ENCODE results near the gene PTPRD. TPM values are rescaled to one million over a fixed set of nuclear protein-coding genes. Genes with fewer than 3 reads are reported as not detected.

The PTPRD gene
- total and polyA plus RNA-seq, 4 donors = 97.4 to 229 (median 161) TPM

- Histone ChIP-seq H3K27me3 (ENCODE audit: control insufficient read depth, insufficient read depth, low read length) (no peaks in the 10 kb centered on the region), H3K9me3 (ENCODE audit: control insufficient read depth, insufficient read depth, low read length) (peaks cover 5% of the 10 kb centered on the region), H3K27ac (ENCODE audit: low read depth, low read length) (no peak overlapping the region), H3K4me3 (ENCODE audit: low read depth, low read length) (no peak overlapping the region), H3K36me3 (ENCODE audit: control insufficient read depth, insufficient read depth, low read length) (no peaks in the 10 kb centered on the region), H3K4me1 (ENCODE audit: control insufficient read depth, insufficient read depth, low read length) (no peaks in the 10 kb centered on the region)
- DNase-seq (ENCODE audit: low read depth in 4 of 6, low spot score in 6 of 6) = no peak
- WGBS (ENCODE audit: insufficient coverage) = 91% methylated on average over 3 of the region's 4 CpGs
Measured at GRCh38 chr9:10259668-10260067, 353.1 kb downstream of the PTPRD start.

- Histone ChIP-seq H3K27ac (ENCODE audit: low read depth, low read length) (no peak overlapping the region), H3K9me3 (ENCODE audit: control insufficient read depth, insufficient read depth, low read length) (no peaks in the 10 kb centered on the region), H3K4me1 (ENCODE audit: control insufficient read depth, insufficient read depth, low read length) (no peaks in the 10 kb centered on the region), H3K27me3 (ENCODE audit: control insufficient read depth, insufficient read depth, low read length) (no peaks in the 10 kb centered on the region), H3K4me3 (ENCODE audit: low read depth, low read length) (no peak overlapping the region), H3K36me3 (ENCODE audit: control insufficient read depth, insufficient read depth, low read length) (no peaks in the 10 kb centered on the region)
- WGBS (ENCODE audit: insufficient coverage) = 100% methylated on average over 4 of the region's 4 CpGs
- no peak for DNase-seq (ENCODE audit: low read depth in 4 of 6, low spot score in 6 of 6)
Measured at GRCh38 chr9:10255758-10256157, 357.0 kb downstream of the PTPRD start.

- Histone ChIP-seq H3K9me3 (ENCODE audit: control insufficient read depth, insufficient read depth, low read length) (no peaks in the 10 kb centered on the region), H3K27ac (ENCODE audit: low read depth, low read length) (no peak overlapping the region), H3K4me1 (ENCODE audit: control insufficient read depth, insufficient read depth, low read length) (no peaks in the 10 kb centered on the region), H3K36me3 (ENCODE audit: control insufficient read depth, insufficient read depth, low read length) (no peaks in the 10 kb centered on the region), H3K4me3 (ENCODE audit: low read depth, low read length) (no peak overlapping the region), H3K27me3 (ENCODE audit: control insufficient read depth, insufficient read depth, low read length) (no peaks in the 10 kb centered on the region)
- no CpG with 5 or more reads among the region's 3 CpGs for WGBS (ENCODE audit: insufficient coverage)
- DNase-seq (ENCODE audit: low read depth in 4 of 6, low spot score in 6 of 6) = peak in 1 of 6 donors; percentile 48
Measured at GRCh38 chr9:10254338-10254737, 358.5 kb downstream of the PTPRD start.

GRCh38 chr9:10253341-10253740, 359.5 kb downstream of the PTPRD start:
- Histone ChIP-seq H3K27ac (ENCODE audit: low read depth, low read length) (no peak overlapping the region), H3K4me1 (ENCODE audit: control insufficient read depth, insufficient read depth, low read length) (no peaks in the 10 kb centered on the region), H3K36me3 (ENCODE audit: control insufficient read depth, insufficient read depth, low read length) (no peaks in the 10 kb centered on the region), H3K4me3 (ENCODE audit: low read depth, low read length) (no peak overlapping the region), H3K27me3 (ENCODE audit: control insufficient read depth, insufficient read depth, low read length) (no peaks in the 10 kb centered on the region), H3K9me3 (ENCODE audit: control insufficient read depth, insufficient read depth, low read length) (no peaks in the 10 kb centered on the region)
- WGBS (ENCODE audit: insufficient coverage) = no CpG with 5 or more reads among the region's 4 CpGs
- DNase-seq (ENCODE audit: low read depth in 4 of 6, low spot score in 6 of 6) = peak in 1 of 6 donors; percentile 58

GRCh38 chr9:10252174-10252573, 360.6 kb downstream of the PTPRD start:
- DNase-seq (ENCODE audit: low read depth in 4 of 6, low spot score in 6 of 6) = no peak
- WGBS (ENCODE audit: insufficient coverage) = no CpG with 5 or more reads among the region's 2 CpGs
- H3K27ac ChIP-seq (ENCODE audit: low read depth, low read length) = no peak overlapping the region

GRCh38 chr9:10251490-10251889, 361.3 kb downstream of the PTPRD start:
- H3K9me3 ChIP-seq (ENCODE audit: control insufficient read depth, insufficient read depth, low read length) = no peaks in the 10 kb centered on the region
- no peaks in the 10 kb centered on the region for H3K4me1 ChIP-seq (ENCODE audit: control insufficient read depth, insufficient read depth, low read length)
- H3K27me3 ChIP-seq (ENCODE audit: control insufficient read depth, insufficient read depth, low read length) = no peaks in the 10 kb centered on the region
- WGBS (ENCODE audit: insufficient coverage) = no CpG with 5 or more reads among the region's 1 CpG
- H3K36me3 ChIP-seq (ENCODE audit: control insufficient read depth, insufficient read depth, low read length) = no peaks in the 10 kb centered on the region
- H3K4me3 ChIP-seq (ENCODE audit: low read depth, low read length) = no peak overlapping the region
- no peak for DNase-seq (ENCODE audit: low read depth in 4 of 6, low spot score in 6 of 6)
- no peak overlapping the region for H3K27ac ChIP-seq (ENCODE audit: low read depth, low read length)

More at GRCh38 chr9:10252174-10252573, 360.6 kb downstream of the PTPRD start:
- Histone ChIP-seq H3K9me3 (ENCODE audit: control insufficient read depth, insufficient read depth, low read length) (no peaks in the 10 kb centered on the region), H3K27me3 (ENCODE audit: control insufficient read depth, insufficient read depth, low read length) (no peaks in the 10 kb centered on the region), H3K4me1 (ENCODE audit: control insufficient read depth, insufficient read depth, low read length) (no peaks in the 10 kb centered on the region), H3K4me3 (ENCODE audit: low read depth, low read length) (no peak overlapping the region), H3K36me3 (ENCODE audit: control insufficient read depth, insufficient read depth, low read length) (no peaks in the 10 kb centered on the region)

GRCh38 chr9:10250219-10250618, 362.6 kb downstream of the PTPRD start:
- Histone ChIP-seq H3K27me3 (ENCODE audit: control insufficient read depth, insufficient read depth, low read length) (no peaks in the 10 kb centered on the region), H3K9me3 (ENCODE audit: control insufficient read depth, insufficient read depth, low read length) (no peaks in the 10 kb centered on the region), H3K4me3 (ENCODE audit: low read depth, low read length) (no peak overlapping the region), H3K36me3 (ENCODE audit: control insufficient read depth, insufficient read depth, low read length) (no peaks in the 10 kb centered on the region), H3K4me1 (ENCODE audit: control insufficient read depth, insufficient read depth, low read length) (no peaks in the 10 kb centered on the region), H3K27ac (ENCODE audit: low read depth, low read length) (no peak overlapping the region)
- no peak for DNase-seq (ENCODE audit: low read depth in 4 of 6, low spot score in 6 of 6)
- no CpG with 5 or more reads among the region's 1 CpG for WGBS (ENCODE audit: insufficient coverage)

- DNase-seq (ENCODE audit: low read depth in 4 of 6, low spot score in 6 of 6) = no peak
Measured at GRCh38 chr9:10248890-10249289, 363.9 kb downstream of the PTPRD start.

GRCh38 chr9:10242255-10242654, 370.5 kb downstream of the PTPRD start:
- WGBS (ENCODE audit: insufficient coverage) = no CpG with 5 or more reads among the region's 2 CpGs
- H3K27ac ChIP-seq (ENCODE audit: low read depth, low read length) = no peak overlapping the region
- H3K36me3 ChIP-seq (ENCODE audit: control insufficient read depth, insufficient read depth, low read length) = no peaks in the 10 kb centered on the region
- H3K9me3 ChIP-seq (ENCODE audit: control insufficient read depth, insufficient read depth, low read length) = no peaks in the 10 kb centered on the region
- no peak for DNase-seq (ENCODE audit: low read depth in 4 of 6, low spot score in 6 of 6)
- H3K4me3 ChIP-seq (ENCODE audit: low read depth, low read length) = no peak overlapping the region
- no peaks in the 10 kb centered on the region for H3K27me3 ChIP-seq (ENCODE audit: control insufficient read depth, insufficient read depth, low read length)
- H3K4me1 ChIP-seq (ENCODE audit: control insufficient read depth, insufficient read depth, low read length) = no peaks in the 10 kb centered on the region

More at GRCh38 chr9:10248890-10249289, 363.9 kb downstream of the PTPRD start:
- no CpG with 5 or more reads among the region's 1 CpG for WGBS (ENCODE audit: insufficient coverage)
- Histone ChIP-seq H3K27me3 (ENCODE audit: control insufficient read depth, insufficient read depth, low read length) (no peaks in the 10 kb centered on the region), H3K27ac (ENCODE audit: low read depth, low read length) (no peak overlapping the region), H3K36me3 (ENCODE audit: control insufficient read depth, insufficient read depth, low read length) (no peaks in the 10 kb centered on the region), H3K9me3 (ENCODE audit: control insufficient read depth, insufficient read depth, low read length) (no peaks in the 10 kb centered on the region), H3K4me3 (ENCODE audit: low read depth, low read length) (no peak overlapping the region), H3K4me1 (ENCODE audit: control insufficient read depth, insufficient read depth, low read length) (no peaks in the 10 kb centered on the region)

- DNase-seq (ENCODE audit: low read depth in 4 of 6, low spot score in 6 of 6) = no peak
- no peaks in the 10 kb centered on the region for H3K4me1 ChIP-seq (ENCODE audit: control insufficient read depth, insufficient read depth, low read length)
- WGBS (ENCODE audit: insufficient coverage) = 50% methylated on average over 1 of the region's 1 CpG
- no peaks in the 10 kb centered on the region for H3K27me3 ChIP-seq (ENCODE audit: control insufficient read depth, insufficient read depth, low read length)
- no peak overlapping the region for H3K4me3 ChIP-seq (ENCODE audit: low read depth, low read length)
- H3K36me3 ChIP-seq (ENCODE audit: control insufficient read depth, insufficient read depth, low read length) = no peaks in the 10 kb centered on the region
- no peaks in the 10 kb centered on the region for H3K9me3 ChIP-seq (ENCODE audit: control insufficient read depth, insufficient read depth, low read length)
- no peak overlapping the region for H3K27ac ChIP-seq (ENCODE audit: low read depth, low read length)
Measured at GRCh38 chr9:10238087-10238486, 374.7 kb downstream of the PTPRD start.

All from spinal cord (tissue), 10 donors.